ENCODE results near the gene ANKRD27.

GRCh38 chr19:32630338-32630737 lies 44.6 kb downstream of the ANKRD27 start:
- TF ChIP-seq EP300 (conservative IDR thresholded peaks at IDR 0.05; ENCODE audit: poor library complexity, severe bottlenecking) = no peak
- no peak for TF ChIP-seq REST (IDR thresholded peaks at IDR 0.05; ENCODE audit: borderline replicate concordance)
- TF ChIP-seq CTCF (IDR thresholded peaks at IDR 0.05; ENCODE audit: poor library complexity, severe bottlenecking) = no peak
- no peak for TF ChIP-seq TAF1 (IDR thresholded peaks at IDR 0.05; ENCODE audit: low read depth)

Measured in neural cell (in vitro differentiated cells).